Measurements from ENCODE around the gene LTN1. TPM values are rescaled to one million over a fixed set of nuclear protein-coding genes. Genes with fewer than 3 reads are reported as not detected.

LTN1 gene
- total and polyA plus RNA-seq, 2 of the 13 experiments (the other 11 are each of a cell fraction or from before 2014, with no cell fraction given), result 6.7 to 24.6 TPM

- 96% methylated on average over 2 of the region's 2 CpGs for WGBS (ENCODE audit: low lambda C conversion rate)
- intact Hi-C loops (cut with micrococcal nuclease; ENCODE audit: unreplicated experiment) (no loop called here), in situ Hi-C loops (cut with HindIII; ENCODE audit: extremely low pct_ligation_motif_present, low pct_unique_long_range_greater_than_20kb) (no loop called here)
- Histone ChIP-seq H2AFZ (ENCODE audit: low read length) (no peak overlapping the region), H3K9ac (ENCODE audit: insufficient read depth, low read depth, low read length) (no peak overlapping the region), H4K20me1 (ENCODE audit: insufficient read depth, low read length) (no peaks in the 10 kb centered on the region), H3K4me3 (replicated peaks in 1 of 3; ENCODE audit: insufficient read depth in 1 of 3, low read depth in 2 of 3, low read length in 3 of 3) (no peak overlapping the region), H3K27me3 (ENCODE audit: control insufficient read depth in 1 of 2, insufficient read depth in 2 of 2, low read length in 2 of 2) (no peaks in the 10 kb centered on the region), H3K9me3 (ENCODE audit: low read length) (no peaks in the 10 kb centered on the region), H3K79me2 (ENCODE audit: insufficient read depth, low read length) (no peaks in the 10 kb centered on the region), H3K36me3 (replicated peaks in 1 of 2; ENCODE audit: control insufficient read depth in 1 of 2, insufficient read depth in 2 of 2, low read length in 2 of 2) (peaks cover 4 to 44% of the 10 kb centered on the region in 2 experiments; a peak in 4 of 5 replicates), H3K4me1 (ENCODE audit: insufficient read depth, low read length) (no peaks in the 10 kb centered on the region), H3K27ac (ENCODE audit: extremely low read length, insufficient read depth, low read length) (no peak overlapping the region), H3K4me2 (ENCODE audit: low read depth, low read length) (no peak overlapping the region)
- CTCF ChIA-PET (ENCODE audit: low intra/inter-chr PET ratio, low total read pairs), result no interaction called here
- FAIRE-seq, result no peak
- POLR2A ChIA-PET, result no interaction called here
- no peak for DNase-seq (ENCODE audit: low spot score)
- BruUV-seq (replicated peaks), result no TSS peak
- ATAC-seq, result no peak
- TF ChIP-seq ONECUT2 (CRISPR knock-in tag; IDR thresholded peaks at IDR 0.05) (no peak), ZNF841 (CRISPR knock-in tag; IDR thresholded peaks at IDR 0.05; ENCODE audit: borderline replicate concordance) (no peak), TARDBP (CRISPR knock-in tag; IDR thresholded peaks at IDR 0.05) (no peak), NFYC (CRISPR knock-in tag; IDR thresholded peaks at IDR 0.05) (no peak), ZNF564 (CRISPR knock-in tag; IDR thresholded peaks at IDR 0.05) (no peak), TBL1XR1 (IDR thresholded peaks at IDR 0.05; ENCODE audit: borderline replicate concordance, low read length, partially characterized antibody) (no peak), KDM6A (CRISPR knock-in tag; IDR thresholded peaks at IDR 0.05; ENCODE audit: low read depth) (no peak), ZNF816 (CRISPR knock-in tag; IDR thresholded peaks at IDR 0.05; ENCODE audit: borderline replicate concordance) (no peak)
Measured at GRCh38 chr21:28962465-28962864, 30.2 kb downstream of the LTN1 start.

- H3K4me3 ChIP-seq (replicated peaks in 1 of 3; ENCODE audit: insufficient read depth in 1 of 3, low read depth in 2 of 3, low read length in 3 of 3), result no peak overlapping the region
- H3K9ac ChIP-seq (ENCODE audit: insufficient read depth, low read depth, low read length), result no peak overlapping the region
- WGBS (ENCODE audit: low lambda C conversion rate), result 95% methylated on average over 3 of the region's 3 CpGs
- DNase-seq (ENCODE audit: low spot score) (no peak), FAIRE-seq (no peak), ATAC-seq (no peak)
- no peaks in the 10 kb centered on the region for H3K79me2 ChIP-seq (ENCODE audit: insufficient read depth, low read length)
- peaks cover 1 to 43% of the 10 kb centered on the region in 2 experiments; a peak in 2 of 5 replicates for H3K36me3 ChIP-seq (replicated peaks in 1 of 2; ENCODE audit: control insufficient read depth in 1 of 2, insufficient read depth in 2 of 2, low read length in 2 of 2)
- no TSS peak for BruUV-seq (replicated peaks)
- H3K9me3 ChIP-seq (ENCODE audit: low read length), result no peaks in the 10 kb centered on the region
- H3K27ac ChIP-seq (ENCODE audit: extremely low read length, insufficient read depth, low read length), result no peak overlapping the region
- no peak overlapping the region for H2AFZ ChIP-seq (ENCODE audit: low read length)
- no peaks in the 10 kb centered on the region for H3K4me1 ChIP-seq (ENCODE audit: insufficient read depth, low read length)
- no peaks in the 10 kb centered on the region for H4K20me1 ChIP-seq (ENCODE audit: insufficient read depth, low read length)
- H3K27me3 ChIP-seq (ENCODE audit: control insufficient read depth in 1 of 2, insufficient read depth in 2 of 2, low read length in 2 of 2), result no peaks in the 10 kb centered on the region
- no peak overlapping the region for H3K4me2 ChIP-seq (ENCODE audit: low read depth, low read length)
- CTCF ChIA-PET (ENCODE audit: low intra/inter-chr PET ratio, low total read pairs), result no interaction called here
- in situ Hi-C loops (cut with HindIII; ENCODE audit: extremely low pct_ligation_motif_present, low pct_unique_long_range_greater_than_20kb) (no loop called here), intact Hi-C loops (cut with micrococcal nuclease; ENCODE audit: unreplicated experiment) (no loop called here)
- POLR2A ChIA-PET, result no interaction called here
- no peak for TF ChIP-seq DNMT3B (CRISPR knock-in tag; conservative IDR thresholded peaks at IDR 0.05)
- no peak for TF ChIP-seq ZNF780A (CRISPR knock-in tag; IDR thresholded peaks at IDR 0.05)
- no peak for TF ChIP-seq ZFP82 (CRISPR knock-in tag; IDR thresholded peaks at IDR 0.05; ENCODE audit: borderline replicate concordance)
- TF ChIP-seq TRIM24 (CRISPR knock-in tag; IDR thresholded peaks at IDR 0.05), result no peak
- TF ChIP-seq ZNF512B (CRISPR knock-in tag; IDR thresholded peaks at IDR 0.05; ENCODE audit: borderline replicate concordance), result no peak
- TF ChIP-seq ZNF251 (CRISPR knock-in tag; IDR thresholded peaks at IDR 0.05), result no peak
- no peak for TF ChIP-seq PHB2 (IDR thresholded peaks at IDR 0.05; ENCODE audit: partially characterized antibody)
- TF ChIP-seq ZNF577 (CRISPR knock-in tag; IDR thresholded peaks at IDR 0.05; ENCODE audit: borderline replicate concordance, low read depth), result no peak
- TF ChIP-seq MXD1 (CRISPR knock-in tag; IDR thresholded peaks at IDR 0.05), result no peak
Measured at GRCh38 chr21:28961927-28962326, 30.8 kb downstream of the LTN1 start.

Measured in HepG2 (cell line).